ENCODE results near the gene OSBPL8. TPM values are rescaled to one million over a fixed set of nuclear protein-coding genes. Genes with fewer than 3 reads are reported as not detected.
"Not testable (repeated sequence)": the region's sequence is repeated elsewhere in the genome, so short reads cannot be mapped to it uniquely, and the experiment has no call there.

The OSBPL8 gene
- total RNA-seq, 2 experiments from 2014 or later = 104 to 112 TPM

DNA sequence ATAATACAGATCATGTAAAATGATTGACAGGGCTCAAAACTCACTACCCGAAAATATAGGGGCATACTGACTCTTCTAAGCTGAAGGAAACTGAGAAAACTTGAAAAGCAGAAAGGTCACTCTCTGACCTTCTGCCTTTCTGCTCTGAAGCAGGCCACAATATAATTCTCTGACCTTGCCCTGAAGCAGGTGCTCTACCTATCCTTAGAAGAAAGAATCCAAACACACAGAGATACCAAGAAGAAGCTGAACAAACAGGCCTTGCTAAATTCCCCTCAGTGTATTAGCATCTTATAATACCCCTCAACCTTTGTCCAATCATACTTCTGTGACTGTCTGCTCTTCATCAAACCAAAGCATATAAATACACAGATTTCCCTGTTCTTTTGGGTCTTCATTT is 150.5 kb downstream of the OSBPL8 start:
- H3K9me3 Mint-ChIP-seq (ENCODE audit: low read depth) = no peaks in the 10 kb centered on the region
- H3K4me1 Mint-ChIP-seq = peaks cover 2% of the 10 kb centered on the region
- H3K4me3 Mint-ChIP-seq = no peak overlapping the region
- no peak overlapping the region for H3K27ac Mint-ChIP-seq
- no peak for DNase-seq
- H3K27me3 Mint-ChIP-seq = no peaks in the 10 kb centered on the region
- no peak for ATAC-seq
- CTCF ChIA-PET = no interaction called here
- peaks cover 7% of the 10 kb centered on the region for H3K36me3 Mint-ChIP-seq

DNA sequence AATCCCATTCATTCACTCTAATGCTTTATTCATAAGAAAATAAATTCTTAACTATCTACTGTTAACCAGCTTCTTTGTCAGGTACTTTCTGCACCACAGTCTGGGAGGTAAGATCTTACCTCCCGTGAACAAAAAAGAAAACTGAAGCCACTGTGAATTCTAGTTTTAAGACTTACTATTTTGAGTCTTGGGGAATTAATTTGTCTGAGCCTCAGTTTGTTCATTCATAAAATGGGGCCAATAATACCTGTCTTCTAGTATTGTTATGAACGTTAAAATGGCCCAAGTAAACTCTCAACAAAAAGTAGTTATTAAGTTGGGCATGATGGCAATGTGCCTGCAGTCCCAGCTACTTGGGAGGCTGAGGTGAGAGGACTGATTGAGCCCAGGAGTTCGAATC is 151.9 kb downstream of the OSBPL8 start:
- Mint-ChIP-seq H3K4me3 (no peak overlapping the region), H3K27me3 (no peaks in the 10 kb centered on the region), H3K9me3 (ENCODE audit: low read depth) (no peaks in the 10 kb centered on the region), H3K36me3 (peaks cover 9% of the 10 kb centered on the region), H3K27ac (no peak overlapping the region), H3K4me1 (no peaks in the 10 kb centered on the region)
- CTCF ChIA-PET = interaction anchor here (1.3 kb wide), 2 partner anchors 10 to 11 kb away, joined by 3 read pairs; no protein-coding TSS in a partner anchor
- ATAC-seq = no peak
- DNase-seq = no peak

DNA sequence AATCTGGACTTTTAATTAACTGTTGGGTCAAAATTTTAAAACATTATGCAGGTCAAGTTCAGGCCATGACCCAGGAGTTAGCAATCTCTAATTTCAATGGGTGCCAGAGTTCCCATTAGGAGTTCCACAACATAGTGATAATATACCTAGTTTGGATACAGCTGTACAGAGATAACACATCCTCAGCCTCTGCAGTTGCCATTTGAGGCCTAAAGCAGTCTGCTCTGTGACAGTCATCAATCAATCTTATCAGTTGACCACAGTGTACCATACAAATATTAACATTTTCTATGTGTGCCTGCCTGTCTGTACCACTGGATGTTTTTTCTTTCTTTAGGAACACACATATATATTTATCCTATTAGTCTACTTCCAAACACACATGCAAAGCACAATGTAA is 157.3 kb downstream of the OSBPL8 start:
- no peaks in the 10 kb centered on the region for H3K9me3 Mint-ChIP-seq (ENCODE audit: low read depth)
- peaks cover 18% of the 10 kb centered on the region for H3K36me3 Mint-ChIP-seq
- no peaks in the 10 kb centered on the region for H3K4me1 Mint-ChIP-seq
- DNase-seq (no peak), ATAC-seq (no peak)
- no peak overlapping the region for H3K27ac Mint-ChIP-seq
- no peak overlapping the region for H3K4me3 Mint-ChIP-seq
- H3K27me3 Mint-ChIP-seq = no peaks in the 10 kb centered on the region
- CTCF ChIA-PET = interaction anchor here (0.6 kb wide), 1 partner anchor 53 kb away, joined by 3 read pairs; no protein-coding TSS in a partner anchor

DNA sequence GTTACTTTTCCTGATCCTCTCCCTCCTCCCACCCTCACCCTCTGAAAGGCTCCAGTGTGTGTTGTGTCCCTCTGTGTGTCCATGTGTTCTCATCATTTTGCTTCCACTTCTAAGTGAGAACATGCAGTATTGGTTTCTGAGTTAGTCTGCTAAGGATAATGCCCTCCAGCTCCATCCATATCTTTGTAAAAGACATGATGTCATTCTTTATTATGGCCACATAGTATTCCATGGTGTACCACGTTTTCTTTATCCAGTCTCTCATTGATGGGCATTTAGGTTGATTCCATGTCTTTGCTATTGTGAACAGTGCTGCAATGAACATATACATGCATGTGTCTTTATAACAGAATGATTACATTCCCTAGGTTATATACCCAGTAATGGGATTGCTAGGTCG is 159.4 kb downstream of the OSBPL8 start:
- CTCF ChIA-PET = interaction anchor here (1.3 kb wide), 2 partner anchors 10 to 12 kb away, joined by 3 read pairs; no protein-coding TSS in a partner anchor
- no peaks in the 10 kb centered on the region for H3K9me3 Mint-ChIP-seq (ENCODE audit: low read depth)
- no peak for ATAC-seq
- peaks cover 19% of the 10 kb centered on the region for H3K36me3 Mint-ChIP-seq
- no peaks in the 10 kb centered on the region for H3K27me3 Mint-ChIP-seq
- no peak for DNase-seq
- no peak overlapping the region for H3K4me3 Mint-ChIP-seq
- no peaks in the 10 kb centered on the region for H3K4me1 Mint-ChIP-seq
- no peak overlapping the region for H3K27ac Mint-ChIP-seq

DNA sequence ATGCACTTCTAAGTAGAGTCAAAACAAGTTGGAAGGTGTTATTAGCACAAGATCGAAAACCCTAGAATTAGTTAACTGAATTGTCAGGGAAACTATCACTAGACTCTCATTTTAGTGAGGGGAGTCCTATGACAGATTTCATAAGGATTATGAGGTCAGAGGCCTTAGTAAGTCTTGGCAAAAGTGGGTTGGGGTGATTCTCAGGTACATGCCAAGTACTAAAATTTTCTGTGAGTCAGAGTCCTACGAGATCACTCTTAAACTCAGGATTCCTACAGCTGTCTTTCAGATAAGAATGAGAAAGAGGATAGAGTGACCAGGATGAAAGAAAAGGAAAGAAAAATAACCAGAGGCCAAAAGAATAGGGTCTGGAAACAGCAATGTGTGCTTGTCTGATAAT is 160.5 kb downstream of the OSBPL8 start:
- H3K4me3 Mint-ChIP-seq = no peak overlapping the region
- H3K9me3 Mint-ChIP-seq (ENCODE audit: low read depth) = no peaks in the 10 kb centered on the region
- CTCF ChIA-PET = interaction anchor here (1.3 kb wide), 1 partner anchor 10 kb away, joined by 3 read pairs; no protein-coding TSS in a partner anchor
- no peaks in the 10 kb centered on the region for H3K4me1 Mint-ChIP-seq
- peaks cover 20% of the 10 kb centered on the region for H3K36me3 Mint-ChIP-seq
- no peaks in the 10 kb centered on the region for H3K27me3 Mint-ChIP-seq
- DNase-seq (no peak), ATAC-seq (no peak)
- H3K27ac Mint-ChIP-seq = no peak overlapping the region

DNA sequence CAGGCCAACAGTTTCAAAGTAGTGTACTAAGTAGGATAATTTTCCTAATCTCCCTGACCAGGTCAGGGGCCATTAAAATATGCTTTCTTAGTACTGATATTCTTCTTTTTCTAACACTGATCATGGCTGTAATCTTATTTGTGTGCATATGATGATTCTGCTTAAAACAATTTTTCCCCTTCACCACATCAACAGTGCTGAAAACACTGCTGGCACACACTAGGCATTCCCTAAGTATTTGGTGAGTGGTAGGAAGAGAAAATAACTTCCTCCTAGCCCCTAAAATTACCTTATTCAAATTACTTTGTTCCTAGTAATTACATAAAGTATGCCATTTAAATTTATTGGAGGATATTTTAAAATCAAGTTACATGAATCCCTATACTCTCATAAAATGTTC is 161.5 kb downstream of the OSBPL8 start:
- Mint-ChIP-seq H3K27me3 (no peaks in the 10 kb centered on the region), H3K4me3 (no peak overlapping the region), H3K9me3 (ENCODE audit: low read depth) (no peaks in the 10 kb centered on the region), H3K27ac (no peak overlapping the region), H3K4me1 (no peaks in the 10 kb centered on the region), H3K36me3 (peaks cover 18% of the 10 kb centered on the region)
- no peak for ATAC-seq
- CTCF ChIA-PET = no interaction called here
- no peak for DNase-seq

DNA sequence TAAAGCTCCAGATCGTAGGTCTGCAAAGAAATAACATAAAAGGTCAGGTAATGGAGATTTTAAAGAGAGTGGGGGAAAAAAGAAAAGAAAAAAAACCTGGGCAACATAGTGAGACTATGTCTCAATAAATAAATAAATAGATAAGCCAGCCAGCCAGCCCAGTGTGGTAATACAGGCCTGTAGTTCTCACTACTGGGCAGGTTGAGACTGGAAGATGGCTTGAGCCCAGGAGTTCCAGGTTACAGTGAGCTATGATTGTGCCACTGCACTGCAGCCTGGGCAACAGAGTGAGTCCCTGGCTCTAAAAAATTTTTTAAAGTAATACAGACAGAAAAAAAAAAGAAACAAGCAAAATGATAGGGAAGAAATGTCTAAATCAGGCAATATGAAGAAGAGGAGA is 168.1 kb downstream of the OSBPL8 start:
- no peak for DNase-seq
- CTCF ChIA-PET = no interaction called here
- H3K27me3 Mint-ChIP-seq = no peaks in the 10 kb centered on the region
- no peaks in the 10 kb centered on the region for H3K9me3 Mint-ChIP-seq (ENCODE audit: low read depth)
- H3K4me3 Mint-ChIP-seq = no peak overlapping the region
- peak overlapping the region; percentile 57 for H3K27ac Mint-ChIP-seq
- H3K4me1 Mint-ChIP-seq = peaks cover 7% of the 10 kb centered on the region
- ATAC-seq = no peak
- peaks cover 26% of the 10 kb centered on the region for H3K36me3 Mint-ChIP-seq

DNA sequence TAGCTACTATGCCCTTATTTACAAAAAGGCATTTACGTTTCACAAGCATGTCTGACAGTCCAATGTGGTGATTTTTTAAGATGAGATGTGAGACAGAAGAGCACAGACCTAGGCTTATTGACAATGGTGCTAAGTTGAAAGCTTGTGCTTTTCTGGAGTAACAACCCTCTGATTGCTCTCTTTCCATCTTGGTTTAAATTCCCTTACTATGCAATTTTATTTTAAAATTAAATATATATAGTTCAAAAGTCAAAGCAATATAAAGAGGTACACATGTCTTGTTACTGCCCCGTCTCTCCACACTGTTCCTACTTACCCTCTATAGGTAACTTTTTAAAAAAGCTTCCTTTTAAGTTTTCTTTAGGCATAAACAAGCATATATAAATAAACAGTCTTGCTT is 172.0 kb downstream of the OSBPL8 start:
- DNase-seq (no peak), ATAC-seq (no peak)
- H3K4me3 Mint-ChIP-seq = no peak overlapping the region
- CTCF ChIA-PET = interaction anchor here (1.8 kb wide), 1 partner anchor 12 kb away, joined by 3 read pairs; no protein-coding TSS in a partner anchor
- H3K27ac Mint-ChIP-seq = no peak overlapping the region
- peaks cover 35% of the 10 kb centered on the region for H3K36me3 Mint-ChIP-seq
- H3K4me1 Mint-ChIP-seq = peaks cover 7% of the 10 kb centered on the region
- no peaks in the 10 kb centered on the region for H3K27me3 Mint-ChIP-seq
- no peaks in the 10 kb centered on the region for H3K9me3 Mint-ChIP-seq (ENCODE audit: low read depth)

DNA sequence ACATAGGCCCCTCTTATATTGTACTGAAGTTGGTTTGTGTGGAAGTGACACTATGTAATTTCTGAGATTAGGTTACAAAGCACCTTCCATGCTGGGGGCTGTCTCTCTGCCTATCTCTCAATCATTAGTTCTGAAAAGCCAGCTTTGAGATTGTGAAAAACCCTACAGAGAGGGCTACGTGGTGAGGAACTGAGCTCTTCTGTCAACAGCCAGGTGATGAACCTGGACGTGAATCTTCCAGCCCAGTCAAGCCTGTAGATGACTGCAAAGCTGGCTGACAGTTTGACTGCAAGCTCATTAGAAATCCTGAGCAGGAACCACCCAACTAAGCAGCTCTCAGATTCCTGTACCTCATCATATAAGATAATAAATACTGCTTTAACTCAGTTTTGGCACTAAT is 175.0 kb downstream of the OSBPL8 start:
- DNase-seq (no peak), ATAC-seq (no peak)
- H3K4me3 Mint-ChIP-seq = no peak overlapping the region
- peaks cover 28% of the 10 kb centered on the region for H3K36me3 Mint-ChIP-seq
- no peaks in the 10 kb centered on the region for H3K9me3 Mint-ChIP-seq (ENCODE audit: low read depth)
- no peaks in the 10 kb centered on the region for H3K27me3 Mint-ChIP-seq
- no peaks in the 10 kb centered on the region for H3K4me1 Mint-ChIP-seq
- H3K27ac Mint-ChIP-seq = no peak overlapping the region
- CTCF ChIA-PET = no interaction called here

DNA sequence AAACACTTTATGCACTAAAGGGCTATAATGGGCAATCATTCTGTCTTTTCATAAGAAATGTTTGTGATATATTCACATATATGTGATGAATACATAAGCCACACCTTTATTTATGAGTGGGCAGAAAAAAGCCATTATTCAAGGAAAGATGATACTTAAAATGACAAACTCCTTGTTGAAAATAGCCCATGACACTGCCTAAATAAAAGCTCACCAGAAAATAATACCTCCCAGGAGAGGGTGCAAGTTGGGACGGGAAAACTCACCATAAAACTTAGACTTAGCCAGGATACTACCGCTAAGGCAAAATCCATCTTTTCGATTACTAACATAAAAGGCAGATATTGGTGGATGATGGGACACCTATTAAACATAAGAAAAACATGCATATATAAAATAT is 175.6 kb downstream of the OSBPL8 start:
- CTCF ChIA-PET = no interaction called here
- H3K27ac Mint-ChIP-seq = no peak overlapping the region
- ATAC-seq (no peak), DNase-seq (no peak)
- no peak overlapping the region for H3K4me3 Mint-ChIP-seq
- peaks cover 29% of the 10 kb centered on the region for H3K36me3 Mint-ChIP-seq
- H3K27me3 Mint-ChIP-seq = no peaks in the 10 kb centered on the region
- no peaks in the 10 kb centered on the region for H3K9me3 Mint-ChIP-seq (ENCODE audit: low read depth)
- H3K4me1 Mint-ChIP-seq = no peaks in the 10 kb centered on the region

DNA sequence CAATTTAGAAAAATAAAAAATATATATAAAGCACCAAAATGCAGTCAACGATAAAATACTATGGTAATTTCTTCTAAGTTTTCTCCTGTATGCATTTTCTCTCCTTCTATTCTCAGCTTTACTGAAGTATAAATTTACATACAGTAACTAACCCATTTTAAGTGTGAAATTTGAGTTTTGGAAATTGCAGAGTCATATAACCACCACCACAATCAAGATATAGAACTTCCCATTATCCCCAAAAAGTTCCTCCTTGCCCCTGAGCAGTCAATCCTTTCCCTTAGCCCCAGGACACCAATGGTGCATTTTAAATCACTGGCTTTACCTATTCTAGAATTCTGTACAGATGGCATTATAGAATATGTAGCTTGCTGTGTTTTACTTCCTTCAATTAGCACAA is 180.3 kb downstream of the OSBPL8 start:
- no peaks in the 10 kb centered on the region for H3K27me3 Mint-ChIP-seq
- no peak overlapping the region for H3K27ac Mint-ChIP-seq
- no peak overlapping the region for H3K4me3 Mint-ChIP-seq
- H3K4me1 Mint-ChIP-seq = peaks cover 5% of the 10 kb centered on the region
- CTCF ChIA-PET = interaction anchor here (1.2 kb wide), 1 partner anchor 31 kb away, joined by 3 read pairs; the partner anchor contains the start of gene BBS10
- ATAC-seq = no peak
- peaks cover 50% of the 10 kb centered on the region for H3K36me3 Mint-ChIP-seq
- no peaks in the 10 kb centered on the region for H3K9me3 Mint-ChIP-seq (ENCODE audit: low read depth)
- no peak for DNase-seq

DNA sequence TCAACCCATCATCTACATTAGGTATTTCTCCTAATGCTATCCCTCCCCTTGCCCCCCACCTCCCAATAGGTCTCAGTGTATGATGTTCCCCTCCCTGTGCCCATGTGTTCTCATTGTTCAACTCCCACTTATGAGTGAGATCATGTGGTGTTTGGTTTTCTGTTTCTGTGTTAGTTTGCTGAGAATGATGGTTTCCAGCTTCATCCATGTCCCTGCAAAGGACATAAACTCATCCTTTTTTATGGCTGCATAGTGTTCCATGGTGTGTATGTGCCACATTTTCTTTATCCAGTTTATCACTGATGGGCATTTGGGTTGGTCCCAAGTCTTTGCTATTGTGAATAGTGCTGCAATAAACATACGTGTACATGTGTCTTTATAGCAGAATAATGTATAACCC is 182.7 kb downstream of the OSBPL8 start:
- DNase-seq; H3K4me1 Mint-ChIP-seq; CTCF ChIA-PET; H3K9me3 Mint-ChIP-seq (ENCODE audit: low read depth); H3K4me3 Mint-ChIP-seq; ATAC-seq; H3K27ac Mint-ChIP-seq; H3K27me3 Mint-ChIP-seq: not testable (repeated sequence)
- peaks cover 45% of the 10 kb centered on the region for H3K36me3 Mint-ChIP-seq

DNA sequence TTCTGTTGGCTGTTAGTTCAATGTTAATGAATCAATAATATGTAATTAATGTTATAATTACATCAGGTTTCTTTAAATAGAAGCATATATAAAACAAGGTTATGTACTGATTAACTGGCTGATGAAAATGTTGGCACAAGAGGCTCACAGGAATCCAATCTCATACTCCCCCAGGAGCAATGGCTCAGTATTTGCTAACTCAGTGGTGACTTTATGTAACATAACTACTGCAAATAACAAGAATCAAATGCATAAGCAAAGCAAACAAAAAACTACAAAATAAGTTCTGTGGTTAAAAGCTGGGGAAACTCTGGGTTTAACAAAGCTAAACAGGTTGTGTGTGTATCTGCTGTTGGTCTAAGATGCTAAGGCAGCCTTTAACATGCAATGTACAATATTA is 183.6 kb downstream of the OSBPL8 start:
- no peak overlapping the region for H3K4me3 Mint-ChIP-seq
- CTCF ChIA-PET = no interaction called here
- H3K4me1 Mint-ChIP-seq = peaks cover 6% of the 10 kb centered on the region
- peaks cover 46% of the 10 kb centered on the region for H3K36me3 Mint-ChIP-seq
- no peaks in the 10 kb centered on the region for H3K27me3 Mint-ChIP-seq
- no peaks in the 10 kb centered on the region for H3K9me3 Mint-ChIP-seq (ENCODE audit: low read depth)
- ATAC-seq (no peak), DNase-seq (no peak)
- H3K27ac Mint-ChIP-seq = no peak overlapping the region

DNA sequence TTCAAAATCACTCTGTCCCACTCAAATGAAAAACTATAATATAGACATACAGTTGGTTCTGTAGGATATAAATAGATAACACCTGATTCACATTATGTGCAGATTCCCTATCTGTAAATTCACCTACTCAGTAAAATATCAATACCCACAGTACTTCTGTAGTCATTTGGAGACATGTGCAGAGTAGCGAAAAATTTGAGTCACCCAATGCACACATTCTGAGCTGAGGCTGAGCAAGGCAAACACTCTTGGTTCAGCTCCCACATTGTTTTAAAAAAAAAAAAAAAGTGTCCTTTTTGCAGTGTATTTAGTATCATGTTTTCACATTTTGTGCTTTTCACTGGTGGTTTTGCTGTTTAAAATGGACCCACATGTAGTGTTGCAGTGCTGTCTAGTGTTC is 184.1 kb downstream of the OSBPL8 start:
- Mint-ChIP-seq H3K27ac (no peak overlapping the region), H3K36me3 (peaks cover 51% of the 10 kb centered on the region), H3K4me1 (peaks cover 6% of the 10 kb centered on the region), H3K27me3 (no peaks in the 10 kb centered on the region), H3K9me3 (ENCODE audit: low read depth) (no peaks in the 10 kb centered on the region), H3K4me3 (no peak overlapping the region)
- ATAC-seq = no peak
- DNase-seq = no peak
- CTCF ChIA-PET = no interaction called here
